Fibroblast of skin of right quadriceps (primary cell): Measurements from ENCODE around the gene TLK2.

Experiments
- DNase-seq: peaks from one replicate; pipeline ENCODE4 v3.0.0-alpha.2; 2013

Gene TLK2

DNA sequence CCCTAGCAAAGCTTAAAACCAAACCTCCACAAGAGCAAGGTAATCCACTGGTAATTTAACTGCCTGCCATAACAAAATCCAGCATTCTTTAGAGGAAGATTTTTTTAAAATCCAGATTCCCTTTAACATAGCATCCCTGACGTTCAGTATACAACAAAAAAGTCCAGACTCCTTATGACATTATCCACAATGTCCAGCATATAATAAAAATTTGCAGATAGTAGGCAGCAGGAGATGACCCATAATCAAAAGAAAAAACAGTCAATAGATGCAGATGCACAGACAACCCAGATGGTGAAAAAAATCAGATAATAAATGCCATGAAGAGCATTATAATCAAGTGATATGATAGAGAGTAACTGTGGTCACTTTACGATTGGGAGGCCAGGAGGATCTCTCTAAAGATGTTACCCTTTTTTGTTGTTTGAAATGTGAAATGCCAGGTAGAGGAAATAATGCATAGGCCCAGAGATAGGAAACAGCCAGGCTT lies 182.0 kb downstream of the TLK2 start:
- DNase-seq: no peak

- DNase-seq: no peak
Observed at GRCh38 chr17:62661337-62661736, 182.7 kb downstream of the TLK2 start.

GRCh38 chr17:62662855-62663254 lies 184.2 kb downstream of the TLK2 start:
- DNase-seq: no peak
